ENCODE measurements around the gene DLL4. TPM values are rescaled to one million over a fixed set of nuclear protein-coding genes. Genes with fewer than 3 reads are reported as not detected.

The DLL4 gene
- total RNA-seq, 1 donor from 2014 or later = 6.5 TPM

DNA sequence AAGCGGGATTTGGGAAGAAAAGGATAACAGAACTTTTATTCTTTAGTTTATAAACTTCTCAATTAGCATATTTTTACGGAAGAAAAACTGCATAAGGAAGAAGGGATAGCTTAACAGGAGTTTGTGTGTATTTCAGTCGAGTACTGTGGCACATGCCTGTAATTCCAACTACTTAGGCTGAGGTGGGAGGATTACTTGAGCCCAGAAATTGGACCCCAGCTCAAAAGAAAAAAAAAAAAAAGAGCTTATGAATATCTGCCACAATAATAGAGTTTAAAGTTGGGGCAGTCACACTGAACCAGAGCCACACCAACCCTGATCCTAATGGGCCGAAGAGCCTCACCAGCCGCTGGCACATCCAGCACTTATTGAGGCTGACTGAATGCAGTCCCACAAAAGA is 55.3 kb downstream of the DLL4 start:
- no peaks in the 10 kb centered on the region for H3K4me1 Mint-ChIP-seq (ENCODE audit: low read depth)
- peaks cover 39% of the 10 kb centered on the region for H3K36me3 Mint-ChIP-seq (ENCODE audit: insufficient read depth)
- DNase-seq (ENCODE audit: low spot score, unreplicated experiment) = no peak
- no peak overlapping the region for H3K4me3 Mint-ChIP-seq (ENCODE audit: low read depth)
- TF ChIP-seq, protein P1, sequence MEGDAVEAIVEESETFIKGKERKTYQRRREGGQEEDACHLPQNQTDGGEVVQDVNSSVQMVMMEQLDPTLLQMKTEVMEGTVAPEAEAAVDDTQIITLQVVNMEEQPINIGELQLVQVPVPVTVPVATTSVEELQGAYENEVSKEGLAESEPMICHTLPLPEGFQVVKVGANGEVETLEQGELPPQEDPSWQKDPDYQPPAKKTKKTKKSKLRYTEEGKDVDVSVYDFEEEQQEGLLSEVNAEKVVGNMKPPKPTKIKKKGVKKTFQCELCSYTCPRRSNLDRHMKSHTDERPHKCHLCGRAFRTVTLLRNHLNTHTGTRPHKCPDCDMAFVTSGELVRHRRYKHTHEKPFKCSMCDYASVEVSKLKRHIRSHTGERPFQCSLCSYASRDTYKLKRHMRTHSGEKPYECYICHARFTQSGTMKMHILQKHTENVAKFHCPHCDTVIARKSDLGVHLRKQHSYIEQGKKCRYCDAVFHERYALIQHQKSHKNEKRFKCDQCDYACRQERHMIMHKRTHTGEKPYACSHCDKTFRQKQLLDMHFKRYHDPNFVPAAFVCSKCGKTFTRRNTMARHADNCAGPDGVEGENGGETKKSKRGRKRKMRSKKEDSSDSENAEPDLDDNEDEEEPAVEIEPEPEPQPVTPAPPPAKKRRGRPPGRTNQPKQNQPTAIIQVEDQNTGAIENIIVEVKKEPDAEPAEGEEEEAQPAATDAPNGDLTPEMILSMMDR (IDR thresholded peaks at IDR 0.05; ENCODE audit: unreplicated experiment) = no peak
- no peaks in the 10 kb centered on the region for H3K27me3 Mint-ChIP-seq
- no peak overlapping the region for H3K27ac Mint-ChIP-seq
- no peaks in the 10 kb centered on the region for H3K9me3 Mint-ChIP-seq (ENCODE audit: low read depth)

DNA sequence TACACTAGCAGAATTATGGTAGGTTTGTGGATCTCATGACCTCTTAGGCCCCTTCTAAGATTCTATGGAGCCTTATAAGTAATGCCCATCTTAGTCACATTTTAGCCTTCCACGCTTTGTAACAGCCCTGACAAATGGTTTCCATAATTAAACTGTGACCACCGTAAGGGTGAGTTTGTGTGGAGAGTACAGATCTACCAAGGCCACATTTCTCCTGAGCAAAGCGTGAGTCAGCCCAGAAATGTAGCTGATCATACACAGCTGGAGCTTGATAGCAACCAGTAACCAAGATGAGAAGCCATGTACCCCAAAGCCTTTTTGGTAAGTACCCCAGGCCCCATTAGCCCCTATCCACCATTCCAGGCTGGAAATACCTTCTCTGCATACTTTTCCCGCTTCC is 55.8 kb downstream of the DLL4 start:
- H3K27me3 Mint-ChIP-seq = no peaks in the 10 kb centered on the region
- no peaks in the 10 kb centered on the region for H3K4me1 Mint-ChIP-seq (ENCODE audit: low read depth)
- no peak overlapping the region for H3K27ac Mint-ChIP-seq
- H3K36me3 Mint-ChIP-seq (ENCODE audit: insufficient read depth) = peaks cover 38% of the 10 kb centered on the region
- no peaks in the 10 kb centered on the region for H3K9me3 Mint-ChIP-seq (ENCODE audit: low read depth)
- H3K4me3 Mint-ChIP-seq (ENCODE audit: low read depth) = no peak overlapping the region
- TF ChIP-seq, protein P1 (IDR thresholded peaks at IDR 0.05; ENCODE audit: unreplicated experiment) = no peak
- DNase-seq (ENCODE audit: low spot score, unreplicated experiment) = no peak

DNA sequence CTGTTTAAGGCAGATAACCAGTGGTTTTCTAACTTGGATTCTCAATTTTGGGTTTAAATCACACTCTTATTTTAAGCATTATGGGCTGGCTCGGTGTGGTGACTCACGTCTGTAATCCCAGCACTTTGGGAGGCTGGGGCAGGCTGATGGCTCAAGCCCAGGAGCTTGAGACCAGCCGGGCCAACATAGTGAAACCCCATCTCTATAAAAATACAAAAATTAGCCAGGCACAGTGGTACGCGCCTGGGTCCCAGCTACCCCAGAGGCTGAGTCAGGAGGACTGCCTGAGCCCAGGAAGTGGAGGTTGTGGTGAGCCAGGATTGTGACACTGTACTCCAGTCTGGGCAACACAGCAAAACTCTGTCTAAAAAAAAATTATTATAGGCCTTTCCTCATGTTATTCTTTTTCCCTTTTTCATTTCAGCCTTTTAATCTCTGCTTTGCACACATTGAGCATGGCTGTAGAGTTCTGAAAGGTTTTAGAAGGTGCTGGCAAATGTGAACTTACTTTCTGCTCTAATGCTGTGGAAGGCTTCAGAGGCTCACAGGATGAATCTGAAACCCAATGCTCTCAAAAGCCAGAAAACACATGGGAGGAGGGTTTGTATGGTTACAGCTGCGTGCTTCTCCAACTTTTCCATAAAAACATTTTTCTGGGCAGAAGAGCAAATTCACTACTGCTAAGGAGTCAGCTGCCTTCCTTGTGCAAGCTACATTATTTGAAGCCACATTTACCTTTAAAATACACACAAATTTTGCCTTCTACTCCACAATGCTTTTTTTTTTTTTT is 56.6 kb downstream of the DLL4 start:
- H3K27ac Mint-ChIP-seq = no peak overlapping the region
- no peak for DNase-seq (ENCODE audit: low spot score, unreplicated experiment)
- no peaks in the 10 kb centered on the region for H3K27me3 Mint-ChIP-seq
- TF ChIP-seq, protein P1 (IDR thresholded peaks at IDR 0.05; ENCODE audit: unreplicated experiment) = no peak
- H3K4me1 Mint-ChIP-seq (ENCODE audit: low read depth) = no peaks in the 10 kb centered on the region
- no peak overlapping the region for H3K4me3 Mint-ChIP-seq (ENCODE audit: low read depth)
- H3K9me3 Mint-ChIP-seq (ENCODE audit: low read depth) = no peaks in the 10 kb centered on the region
- peaks cover 35% of the 10 kb centered on the region for H3K36me3 Mint-ChIP-seq (ENCODE audit: insufficient read depth)

DNA sequence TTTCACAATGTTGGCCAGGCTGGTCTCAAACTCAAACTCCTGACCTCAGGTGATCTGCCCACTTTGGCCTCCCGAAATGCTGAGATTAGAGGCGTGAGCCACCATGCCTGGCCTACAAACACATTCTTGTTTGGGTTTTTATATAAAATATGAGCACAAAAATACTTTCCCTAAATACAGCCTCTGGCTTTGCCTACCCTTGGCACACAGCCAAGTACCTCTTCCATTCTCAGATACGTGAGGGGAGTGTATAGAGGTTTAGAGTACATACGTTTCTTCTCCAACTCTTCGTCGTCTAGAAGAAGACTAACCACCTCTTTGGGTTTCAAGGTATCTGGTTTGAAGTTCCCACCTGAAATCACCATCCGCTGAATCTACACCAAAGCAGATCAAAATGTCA is 57.7 kb downstream of the DLL4 start:
- H3K9me3 Mint-ChIP-seq (ENCODE audit: low read depth) = no peaks in the 10 kb centered on the region
- peaks cover 34% of the 10 kb centered on the region for H3K36me3 Mint-ChIP-seq (ENCODE audit: insufficient read depth)
- H3K27me3 Mint-ChIP-seq = no peaks in the 10 kb centered on the region
- no peak overlapping the region for H3K4me3 Mint-ChIP-seq (ENCODE audit: low read depth)
- no peak overlapping the region for H3K27ac Mint-ChIP-seq
- TF ChIP-seq, protein P1 (IDR thresholded peaks at IDR 0.05; ENCODE audit: unreplicated experiment) = no peak
- no peak for DNase-seq (ENCODE audit: low spot score, unreplicated experiment)
- no peaks in the 10 kb centered on the region for H3K4me1 Mint-ChIP-seq (ENCODE audit: low read depth)

DNA sequence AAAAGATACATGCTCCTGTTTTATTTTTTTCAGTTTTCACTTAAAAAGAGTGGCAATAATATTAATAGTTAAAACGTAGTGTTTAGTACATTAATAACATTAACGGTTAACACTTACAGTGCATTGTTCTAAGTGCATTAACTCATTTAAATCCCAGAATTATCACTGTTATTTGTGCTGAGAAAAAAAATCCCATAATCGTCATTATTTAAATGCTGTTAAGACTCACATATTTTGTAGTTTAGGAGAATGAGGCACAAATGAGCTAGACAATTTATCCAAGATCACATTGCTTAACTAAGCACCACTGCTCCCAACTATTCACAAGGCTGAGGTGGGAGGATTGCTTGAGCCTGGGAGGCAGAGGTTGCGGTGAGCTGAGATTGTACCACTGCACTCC is 59.0 kb downstream of the DLL4 start:
- TF ChIP-seq, protein P1 (IDR thresholded peaks at IDR 0.05; ENCODE audit: unreplicated experiment) = no peak
- Mint-ChIP-seq H3K9me3 (ENCODE audit: low read depth) (no peaks in the 10 kb centered on the region), H3K4me1 (ENCODE audit: low read depth) (no peaks in the 10 kb centered on the region), H3K27me3 (no peaks in the 10 kb centered on the region), H3K27ac (no peak overlapping the region), H3K36me3 (ENCODE audit: insufficient read depth) (peaks cover 28% of the 10 kb centered on the region), H3K4me3 (ENCODE audit: low read depth) (no peak overlapping the region)
- DNase-seq (ENCODE audit: low spot score, unreplicated experiment) = no peak

Other genes starting within 250 kb of the DLL4 start
- gene RAD51, start 234.2 kb upstream of the DLL4 start, total RNA-seq = 13.2 and 16.0 TPM in 2 replicates
- 23.4 and 25.9 TPM in 2 replicates for gene RMDN3, start 174.1 kb upstream of the DLL4 start, total RNA-seq
- 30.6 and 32.1 TPM in 2 replicates for gene GCHFR, start 165.3 kb upstream of the DLL4 start, total RNA-seq
- gene C15orf62, start 159.4 kb upstream of the DLL4 start, total RNA-seq = 1.8 and 1.9 TPM in 2 replicates
- 25.2 and 28.1 TPM in 2 replicates for gene ZFYVE19, start 122.3 kb upstream of the DLL4 start, total RNA-seq
- gene DNAJC17, start 121.9 kb upstream of the DLL4 start, total RNA-seq = 41.0 and 43.1 TPM in 2 replicates
- 0.81 and 1.5 TPM in 2 replicates for gene PPP1R14D, start 100.6 kb upstream of the DLL4 start, total RNA-seq
- gene SPINT1, start 85.3 kb upstream of the DLL4 start, total RNA-seq = 213 and 217 TPM in 2 replicates
- 4.4 and 5.1 TPM in 2 replicates for gene RHOV, start 55.1 kb upstream of the DLL4 start, total RNA-seq
- 27.4 and 28.9 TPM in 2 replicates for gene VPS18, start 34.9 kb upstream of the DLL4 start, total RNA-seq
- gene CHAC1, start 24.1 kb downstream of the DLL4 start, total RNA-seq = 14.4 and 18.1 TPM in 2 replicates
- 25.9 and 28.1 TPM in 2 replicates for gene INO80, start 186.9 kb downstream of the DLL4 start, total RNA-seq

Data from progenitor cell of endocrine pancreas (in vitro differentiated cells).